T-helper 17 cell (primary cell): ENCODE results near the gene ETV4. TPM values are rescaled to one million over a fixed set of nuclear protein-coding genes. Genes with fewer than 3 reads are reported as not detected.
"Not testable (repeated sequence)": the region's sequence is repeated elsewhere in the genome, so short reads cannot be mapped to it uniquely, and the experiment has no call there.

Experiments
- ATAC-seq: fragments of 150-1000 bp; cut with Tn5 transposase; 2 replicates; pipeline ENCODE4 v1.10.0; 2021; ENCODE audit warnings: mild to moderate bottlenecking, moderate library complexity
- DNase-seq, 3 donors: peaks; one replicate each; pipeline versions ENCODE4 v3.0.0 to v3.0.0-alpha.2; 2020 to 2021
- H3K9me3 ChIP-seq: one replicate; pipeline ENCODE4 v1.7.0; 2013; ENCODE audit warnings: low read length, mild to moderate bottlenecking; ENCODE audit not compliant: control insufficient read depth, poor library complexity, severe bottlenecking
- H3K27ac Mint-ChIP-seq: one replicate; pipeline ENCODE4 v1.8.0; 2022; ENCODE audit warnings: mild to moderate bottlenecking, moderate library complexity, mixed read lengths
- H3K27me3 Mint-ChIP-seq: one replicate; pipeline ENCODE4 v1.8.0; 2022; ENCODE audit warnings: mixed read lengths
- H3K36me3 Mint-ChIP-seq: one replicate; pipeline ENCODE4 v1.8.0; 2022; ENCODE audit warnings: low read depth, mixed read lengths
- H3K4me1 Mint-ChIP-seq: one replicate; pipeline ENCODE4 v1.8.0; 2022; ENCODE audit warnings: mild to moderate bottlenecking, mixed read lengths
- H3K4me3 Mint-ChIP-seq: one replicate; pipeline ENCODE4 v1.8.0; 2022; ENCODE audit warnings: mild to moderate bottlenecking, moderate library complexity, mixed read lengths
- total RNA-seq, 4 donors: library from RNA in 2 of 4; stranded (reverse) in 2 of 4; gene quantifications; one replicate each; pipeline ENCODE4 v1.2.3 and lab custom pipeline; 2022 to 2026

ETV4 gene
- total RNA-seq, 2 donors from 2014 or later: not detected

GRCh38 chr17:43529947-43530287 lies 16.2 kb downstream of the ETV4 start:
- no peak overlapping the region for H3K4me3 Mint-ChIP-seq
- H3K4me1 Mint-ChIP-seq: peaks cover 2% of the 10 kb centered on the region
- no peaks in the 10 kb centered on the region for H3K9me3 ChIP-seq
- H3K36me3 Mint-ChIP-seq: no peaks in the 10 kb centered on the region
- no peak overlapping the region for H3K27ac Mint-ChIP-seq
- no peak for ATAC-seq
- no peaks in the 10 kb centered on the region for H3K27me3 Mint-ChIP-seq
- DNase-seq: no peak

- Mint-ChIP-seq H3K36me3 (no peaks in the 10 kb centered on the region), H3K4me3 (no peak overlapping the region), H3K27me3 (no peaks in the 10 kb centered on the region), H3K4me1 (peaks cover 2% of the 10 kb centered on the region), H3K27ac (no peak overlapping the region)
- ATAC-seq (no peak), DNase-seq (no peak)
- H3K9me3 ChIP-seq: no peaks in the 10 kb centered on the region
Measured at GRCh38 chr17:43528988-43529814, 16.9 kb downstream of the ETV4 start.

DNA sequence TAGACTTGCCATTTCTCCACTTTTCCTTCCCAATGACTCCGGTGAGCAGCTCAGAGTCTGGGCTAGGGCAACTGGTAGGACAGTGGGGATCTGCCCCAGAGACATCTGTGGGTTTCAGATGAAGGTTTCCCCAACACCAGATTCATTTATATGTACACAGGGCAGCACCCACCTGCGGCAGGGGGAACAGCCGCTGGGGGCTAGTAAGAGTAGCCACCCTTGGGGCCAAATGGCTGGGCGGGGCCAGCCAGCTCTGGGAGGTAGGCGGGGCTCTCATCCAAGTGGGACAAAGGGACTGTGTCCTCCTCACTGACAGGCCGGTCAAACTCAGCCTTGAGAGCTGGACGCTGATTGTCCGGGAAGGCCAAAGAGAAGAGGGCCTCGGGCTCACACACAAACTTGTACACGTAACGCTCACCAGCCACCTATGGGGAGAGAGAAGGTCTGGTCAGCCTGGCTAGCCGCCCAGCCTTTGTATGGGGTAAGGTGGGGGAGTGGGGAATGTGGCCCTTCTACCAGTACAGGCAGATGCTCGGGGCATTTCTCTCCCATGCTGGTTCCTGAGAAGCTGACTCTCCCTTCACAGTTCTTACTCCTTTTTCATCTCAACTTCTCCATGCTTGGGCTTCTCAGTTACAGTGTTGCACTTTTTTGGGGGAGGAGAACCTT lies 17.7 kb downstream of the ETV4 start:
- no peak for ATAC-seq
- no peak for DNase-seq
- Mint-ChIP-seq H3K4me3 (no peak overlapping the region), H3K4me1 (peaks cover 2% of the 10 kb centered on the region), H3K27me3 (no peaks in the 10 kb centered on the region), H3K27ac (no peak overlapping the region), H3K36me3 (no peaks in the 10 kb centered on the region)
- H3K9me3 ChIP-seq: no peaks in the 10 kb centered on the region

DNA sequence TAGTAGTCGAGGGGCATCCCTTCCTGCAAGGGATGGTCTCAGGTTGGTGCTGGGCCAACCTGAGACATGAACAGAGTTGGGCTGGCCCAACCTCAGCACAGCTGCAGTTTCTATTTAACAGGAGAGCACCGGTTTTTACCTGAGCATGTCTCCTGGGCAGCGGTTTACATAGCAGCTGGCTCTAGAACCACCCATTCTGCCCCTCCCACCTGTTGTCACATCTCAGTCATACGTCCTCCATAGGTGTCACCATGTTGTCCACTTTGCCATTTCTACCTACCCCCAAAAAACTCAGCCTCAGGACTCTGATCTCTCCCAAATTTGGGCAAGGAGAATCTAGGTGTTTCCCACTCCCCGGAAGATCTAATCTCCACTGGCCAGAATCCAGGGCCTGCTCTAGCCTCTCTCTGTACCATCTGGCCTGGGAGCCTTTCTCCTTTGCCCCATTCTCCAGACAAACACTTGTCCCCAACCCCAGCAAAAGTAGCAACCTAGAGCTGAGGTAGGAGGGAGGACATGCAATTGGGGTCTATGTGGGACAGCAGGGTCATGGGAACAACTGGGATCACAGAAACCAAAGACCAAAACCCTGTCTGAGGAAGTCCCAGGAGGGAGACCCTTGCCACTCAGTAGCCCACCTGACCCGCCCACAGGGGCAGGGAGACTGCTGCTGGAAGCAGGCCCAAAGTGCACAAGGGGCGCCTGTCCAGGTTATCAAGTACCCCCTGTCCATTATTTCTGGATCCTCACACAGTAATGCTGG lies 19.1 kb downstream of the ETV4 start:
- no peaks in the 10 kb centered on the region for H3K9me3 ChIP-seq
- H3K4me1 Mint-ChIP-seq: peaks cover 2% of the 10 kb centered on the region
- no peak overlapping the region for H3K4me3 Mint-ChIP-seq
- no peak for DNase-seq
- no peaks in the 10 kb centered on the region for H3K36me3 Mint-ChIP-seq
- no peak overlapping the region for H3K27ac Mint-ChIP-seq
- no peaks in the 10 kb centered on the region for H3K27me3 Mint-ChIP-seq
- no peak for ATAC-seq

GRCh38 chr17:43524945-43525575 lies 21.1 kb downstream of the ETV4 start:
- H3K27ac Mint-ChIP-seq: no peak overlapping the region
- DNase-seq (no peak), ATAC-seq (no peak)
- H3K27me3 Mint-ChIP-seq: no peaks in the 10 kb centered on the region
- no peak overlapping the region for H3K4me3 Mint-ChIP-seq
- H3K4me1 Mint-ChIP-seq: peaks cover 5% of the 10 kb centered on the region
- H3K9me3 ChIP-seq: no peaks in the 10 kb centered on the region
- H3K36me3 Mint-ChIP-seq: peaks cover 6% of the 10 kb centered on the region

- H3K36me3 Mint-ChIP-seq: peaks cover 11% of the 10 kb centered on the region
- DNase-seq (no peak), ATAC-seq (no peak)
- H3K9me3 ChIP-seq: peaks cover 2% of the 10 kb centered on the region
- H3K27me3 Mint-ChIP-seq: no peaks in the 10 kb centered on the region
- H3K27ac Mint-ChIP-seq: peak overlapping the region; percentile 24
- H3K4me1 Mint-ChIP-seq: peaks cover 11% of the 10 kb centered on the region
- no peak overlapping the region for H3K4me3 Mint-ChIP-seq
Measured at GRCh38 chr17:43521389-43521788, 24.8 kb downstream of the ETV4 start.

DNA sequence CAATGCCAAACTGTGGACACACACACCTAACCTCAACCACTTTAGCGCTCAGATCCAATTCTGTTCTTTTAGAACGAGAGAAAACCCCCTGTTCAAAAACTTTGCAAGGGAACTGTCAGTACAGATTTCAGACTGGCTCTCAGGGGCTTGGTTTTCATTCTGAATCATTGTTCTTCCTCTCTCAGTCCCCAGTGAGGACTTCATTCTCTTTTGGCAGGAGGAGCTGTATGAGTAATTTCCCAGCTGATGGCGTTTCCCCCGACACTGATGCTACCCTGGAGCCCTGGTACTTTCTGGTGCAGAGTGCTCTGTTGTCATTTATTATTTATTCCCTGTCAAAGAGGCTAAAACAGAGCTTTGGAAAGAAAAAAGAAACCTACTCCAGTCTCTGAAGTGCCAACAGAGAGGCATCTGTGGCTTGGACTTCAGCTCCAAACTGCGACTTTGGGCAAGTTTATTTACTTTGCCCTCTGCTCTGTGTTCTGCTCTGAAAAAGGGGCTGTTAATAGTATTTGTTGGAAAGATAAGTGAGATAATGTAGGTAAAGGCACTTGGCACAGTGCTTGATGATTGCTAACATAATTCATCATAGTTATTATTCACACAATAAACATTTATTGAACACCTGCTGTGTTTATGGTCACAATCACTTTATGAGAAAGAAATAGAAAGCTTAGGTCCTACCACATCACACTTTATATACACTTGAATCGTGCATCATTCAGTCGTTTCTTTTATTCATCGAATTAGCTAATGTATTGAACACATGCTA lies 28.3 kb downstream of the ETV4 start:
- Mint-ChIP-seq H3K36me3 (peaks cover 11% of the 10 kb centered on the region), H3K4me3 (no peak overlapping the region), H3K27me3 (no peaks in the 10 kb centered on the region), H3K27ac (peak overlapping the region; percentile 56), H3K4me1 (peaks cover 11% of the 10 kb centered on the region)
- ATAC-seq (no peak), DNase-seq (no peak)
- peaks cover 2% of the 10 kb centered on the region for H3K9me3 ChIP-seq

DNA sequence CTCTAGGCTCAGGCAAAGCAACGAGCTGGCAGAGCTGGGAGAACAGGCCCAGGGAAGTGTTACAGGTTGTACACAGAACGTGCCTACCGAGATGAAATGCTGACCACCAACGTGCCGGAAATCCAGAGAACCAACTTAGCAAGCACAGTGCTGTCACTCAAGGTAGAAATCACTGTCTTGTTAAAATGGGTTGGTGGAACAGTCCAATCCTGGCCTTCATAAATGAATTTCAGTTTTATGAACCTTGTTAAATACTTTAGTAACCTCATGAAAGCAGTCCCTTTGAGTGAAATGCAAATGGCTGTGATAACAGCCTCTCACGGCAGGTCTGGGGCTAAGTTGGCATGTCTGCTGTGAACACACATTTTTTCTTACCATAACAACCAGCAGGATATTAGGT lies 29.0 kb downstream of the ETV4 start:
- Mint-ChIP-seq H3K27ac (no peak overlapping the region), H3K4me1 (peaks cover 11% of the 10 kb centered on the region), H3K36me3 (peaks cover 13% of the 10 kb centered on the region), H3K4me3 (no peak overlapping the region), H3K27me3 (no peaks in the 10 kb centered on the region)
- H3K9me3 ChIP-seq: peaks cover 2% of the 10 kb centered on the region
- no peak for DNase-seq
- ATAC-seq: no peak

- Mint-ChIP-seq H3K4me1 (peaks cover 13% of the 10 kb centered on the region), H3K4me3 (no peak overlapping the region), H3K27me3 (no peaks in the 10 kb centered on the region), H3K36me3 (peaks cover 12% of the 10 kb centered on the region), H3K27ac (no peak overlapping the region)
- DNase-seq: no peak
- ATAC-seq: no peak
- peaks cover 2% of the 10 kb centered on the region for H3K9me3 ChIP-seq
Measured at GRCh38 chr17:43515656-43516055, 30.5 kb downstream of the ETV4 start.

DNA sequence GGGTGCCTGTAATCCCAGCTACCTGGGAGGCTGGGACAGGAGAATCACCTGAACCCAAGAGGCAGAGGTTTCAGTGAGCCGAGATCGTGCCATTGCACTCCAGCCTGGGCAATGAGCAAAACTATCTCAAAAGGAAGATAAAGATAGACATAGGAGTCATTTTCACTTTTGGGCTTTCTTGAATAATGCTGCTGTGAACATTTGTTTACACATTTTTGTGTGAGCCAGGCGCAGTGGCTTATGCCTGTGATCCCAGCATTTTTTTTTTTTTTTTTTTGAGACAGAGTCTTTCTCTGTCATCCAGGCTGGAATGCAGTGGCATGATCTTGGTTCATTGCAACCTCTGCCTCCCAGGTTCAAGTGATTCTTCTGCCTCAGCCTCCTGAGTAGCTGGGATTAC lies 34.9 kb downstream of the ETV4 start:
- not testable (repeated sequence) for H3K36me3 Mint-ChIP-seq, H3K4me3 Mint-ChIP-seq, H3K9me3 ChIP-seq, ATAC-seq, DNase-seq, H3K4me1 Mint-ChIP-seq, H3K27me3 Mint-ChIP-seq, H3K27ac Mint-ChIP-seq

- H3K9me3 ChIP-seq, H3K4me3 Mint-ChIP-seq, H3K4me1 Mint-ChIP-seq, ATAC-seq, H3K27ac Mint-ChIP-seq, DNase-seq, H3K27me3 Mint-ChIP-seq: not testable (repeated sequence)
- peaks cover 10% of the 10 kb centered on the region for H3K36me3 Mint-ChIP-seq
Measured at GRCh38 chr17:43509440-43509839, 36.7 kb downstream of the ETV4 start.

GRCh38 chr17:43490621-43491020 lies 55.5 kb downstream of the ETV4 start:
- H3K9me3 ChIP-seq: no peaks in the 10 kb centered on the region
- H3K4me3 Mint-ChIP-seq: no peak overlapping the region
- H3K4me1 Mint-ChIP-seq: peaks cover 8% of the 10 kb centered on the region
- H3K36me3 Mint-ChIP-seq: peaks cover 16% of the 10 kb centered on the region
- DNase-seq (no peak), ATAC-seq (no peak)
- no peaks in the 10 kb centered on the region for H3K27me3 Mint-ChIP-seq
- no peak overlapping the region for H3K27ac Mint-ChIP-seq
